SH-SY5Y (cell line): ENCODE measurements around the gene NPAS2.

Source experiments
- GATA2 ChIP-seq: IDR thresholded peaks from 2 replicates; pipeline ENCODE4 v1.6.1; 2011; ENCODE audit warnings: mild to moderate bottlenecking, low read depth, low read length
- GATA3 ChIP-seq: IDR thresholded peaks from 2 replicates; pipeline ENCODE4 v1.6.1; 2011; ENCODE audit warnings: low read depth, mild to moderate bottlenecking, low read length, moderate library complexity

GRCh38 chr2:100832885-100833284 lies 12.9 kb downstream of the NPAS2 start:
- no peak for TF ChIP-seq GATA3
- no peak for TF ChIP-seq GATA2
